ENCODE data around the gene PRF1. TPM values are rescaled to one million over a fixed set of nuclear protein-coding genes. Genes with fewer than 3 reads are reported as not detected.

PRF1 gene
- total and polyA plus RNA-seq, 2 donors (not counting 1 experiment from before 2014, with no cell fraction given), result 1.0 to 1.9 TPM

Other genes starting within 250 kb of the PRF1 start
- gene LRRC20, start 220.1 kb downstream of the PRF1 start, total RNA-seq, result 0.27 and 0.96 TPM in 2 replicates
- gene LRRC20, start 220.1 kb downstream of the PRF1 start, polyA plus RNA-seq, result 1.2 and 2.6 TPM in 2 replicates
- 37.8 and 38.2 TPM in 2 replicates for gene EIF4EBP2, start 198.6 kb downstream of the PRF1 start, total RNA-seq
- gene EIF4EBP2, start 198.6 kb downstream of the PRF1 start, polyA plus RNA-seq, result 8.7 and 10.2 TPM in 2 replicates
- gene NODAL, start 161.1 kb downstream of the PRF1 start, total RNA-seq, result not detected in 2 replicates
- 0.06 and 0.07 TPM in 2 replicates for gene NODAL, start 161.1 kb downstream of the PRF1 start, polyA plus RNA-seq
- gene PALD1, start 124.0 kb downstream of the PRF1 start, total RNA-seq, result 2.2 and 2.4 TPM in 2 replicates
- 2.8 and 3.2 TPM in 2 replicates for gene PALD1, start 124.0 kb downstream of the PRF1 start, polyA plus RNA-seq
- not detected in 2 replicates for gene ADAMTS14, start 69.8 kb upstream of the PRF1 start, total RNA-seq
- not detected in 2 replicates for gene ADAMTS14, start 69.8 kb upstream of the PRF1 start, polyA plus RNA-seq
- not detected in 2 replicates for gene TBATA, start 182.6 kb upstream of the PRF1 start, total RNA-seq
- not detected in 2 replicates for gene TBATA, start 182.6 kb upstream of the PRF1 start, polyA plus RNA-seq
- gene SGPL1, start 213.2 kb upstream of the PRF1 start, total RNA-seq, result 41.9 and 46.2 TPM in 2 replicates
- gene SGPL1, start 213.2 kb upstream of the PRF1 start, polyA plus RNA-seq, result 9.1 and 12.7 TPM in 2 replicates